Measurements from ENCODE around the gene ZNF827.

ZNF827 gene

GRCh38 chr4:145773581-145774234 is 164.9 kb downstream of the ZNF827 start:
- CTCF ChIA-PET: no interaction called here
- TF ChIP-seq CTBP1 (IDR thresholded peaks at IDR 0.05; ENCODE audit: borderline replicate concordance) (no peak), BHLHE40 (IDR thresholded peaks at IDR 0.05; ENCODE audit: borderline replicate concordance) (no peak), FOXK2 (IDR thresholded peaks at IDR 0.05) (no peak)
- DNase-seq (ENCODE audit: extremely low spot score): no peak
- POLR2A ChIA-PET: no interaction called here

GRCh38 chr4:145772347-145772746 is 166.3 kb downstream of the ZNF827 start:
- POLR2A ChIA-PET: no interaction called here
- CTCF ChIA-PET: interaction anchor here (0.8 kb wide), 1 partner anchor 155 kb away, joined by 5 read pairs; no protein-coding TSS in a partner anchor
- TF ChIP-seq TARDBP (IDR thresholded peaks at IDR 0.05) (no peak), SP1 (IDR thresholded peaks at IDR 0.05) (no peak), FOXM1 (IDR thresholded peaks at IDR 0.05; ENCODE audit: borderline replicate concordance) (no peak), ELF4 (IDR thresholded peaks at IDR 0.05) (no peak), L3MBTL2 (conservative IDR thresholded peaks at IDR 0.05) (no peak), NFRKB (IDR thresholded peaks at IDR 0.05) (no peak), ZNF384 (IDR thresholded peaks at IDR 0.05) (no peak), SUZ12 (IDR thresholded peaks at IDR 0.05) (no peak), HDGF (IDR thresholded peaks at IDR 0.05; ENCODE audit: borderline replicate concordance) (no peak), ARNT (IDR thresholded peaks at IDR 0.05) (no peak), FOXK2 (IDR thresholded peaks at IDR 0.05) (no peak), CTBP1 (IDR thresholded peaks at IDR 0.05; ENCODE audit: borderline replicate concordance) (no peak), PKNOX1 (IDR thresholded peaks at IDR 0.05) (no peak), FOXA1 (IDR thresholded peaks at IDR 0.05) (no peak)
- no peak for DNase-seq (ENCODE audit: extremely low spot score)

GRCh38 chr4:145770124-145770523 is 168.5 kb downstream of the ZNF827 start:
- ChIA-PET CTCF (interaction anchor here (0.5 kb wide), 1 partner anchor 138 kb away, joined by 3 read pairs; no protein-coding TSS in a partner anchor), POLR2A (no interaction called here)
- TF ChIP-seq HDGF (IDR thresholded peaks at IDR 0.05; ENCODE audit: borderline replicate concordance) (no peak), FOXA1 (IDR thresholded peaks at IDR 0.05) (no peak), FOXK2 (IDR thresholded peaks at IDR 0.05) (no peak), SP1 (IDR thresholded peaks at IDR 0.05) (no peak), ARNT (IDR thresholded peaks at IDR 0.05) (no peak), ZNF384 (IDR thresholded peaks at IDR 0.05) (no peak), BHLHE40 (IDR thresholded peaks at IDR 0.05; ENCODE audit: borderline replicate concordance) (no peak), LEF1 (IDR thresholded peaks at IDR 0.05; ENCODE audit: borderline replicate concordance) (no peak), CTBP1 (IDR thresholded peaks at IDR 0.05; ENCODE audit: borderline replicate concordance) (no peak), ELF4 (IDR thresholded peaks at IDR 0.05) (no peak), TARDBP (IDR thresholded peaks at IDR 0.05) (no peak), PKNOX1 (IDR thresholded peaks at IDR 0.05) (no peak), FOXM1 (IDR thresholded peaks at IDR 0.05; ENCODE audit: borderline replicate concordance) (no peak), SUZ12 (IDR thresholded peaks at IDR 0.05) (no peak), NFRKB (IDR thresholded peaks at IDR 0.05) (no peak), L3MBTL2 (conservative IDR thresholded peaks at IDR 0.05) (no peak)
- DNase-seq (ENCODE audit: extremely low spot score): no peak

- CTCF ChIA-PET: interaction anchor here (0.5 kb wide), 1 partner anchor 137 kb away, joined by 3 read pairs; no protein-coding TSS in a partner anchor
- DNase-seq (ENCODE audit: extremely low spot score): no peak
- TF ChIP-seq SP1 (IDR thresholded peaks at IDR 0.05) (no peak), ELF4 (IDR thresholded peaks at IDR 0.05) (no peak), LEF1 (IDR thresholded peaks at IDR 0.05; ENCODE audit: borderline replicate concordance) (no peak), CTBP1 (IDR thresholded peaks at IDR 0.05; ENCODE audit: borderline replicate concordance) (no peak), PKNOX1 (IDR thresholded peaks at IDR 0.05) (no peak), L3MBTL2 (conservative IDR thresholded peaks at IDR 0.05) (no peak), ZNF384 (IDR thresholded peaks at IDR 0.05) (no peak), HDGF (IDR thresholded peaks at IDR 0.05; ENCODE audit: borderline replicate concordance) (no peak), SUZ12 (IDR thresholded peaks at IDR 0.05) (no peak), FOXK2 (IDR thresholded peaks at IDR 0.05) (no peak), FOXA1 (IDR thresholded peaks at IDR 0.05) (no peak)
- POLR2A ChIA-PET: no interaction called here
These were observed 169.1 kb downstream of the ZNF827 start for GRCh38 chr4:145769450-145770037.

- ChIA-PET CTCF (no interaction called here), POLR2A (no interaction called here)
- DNase-seq (ENCODE audit: extremely low spot score): no peak
- TF ChIP-seq CTBP1 (IDR thresholded peaks at IDR 0.05; ENCODE audit: borderline replicate concordance) (no peak), LEF1 (IDR thresholded peaks at IDR 0.05; ENCODE audit: borderline replicate concordance) (no peak), FOXM1 (IDR thresholded peaks at IDR 0.05; ENCODE audit: borderline replicate concordance) (no peak), NFRKB (IDR thresholded peaks at IDR 0.05) (no peak), SP1 (IDR thresholded peaks at IDR 0.05) (no peak), SUZ12 (IDR thresholded peaks at IDR 0.05) (no peak), BHLHE40 (IDR thresholded peaks at IDR 0.05; ENCODE audit: borderline replicate concordance) (no peak), FOXA1 (IDR thresholded peaks at IDR 0.05) (no peak), L3MBTL2 (conservative IDR thresholded peaks at IDR 0.05) (no peak), ZNF384 (IDR thresholded peaks at IDR 0.05) (no peak), PKNOX1 (IDR thresholded peaks at IDR 0.05) (no peak), ELF4 (IDR thresholded peaks at IDR 0.05) (no peak), TARDBP (IDR thresholded peaks at IDR 0.05) (no peak), HDGF (IDR thresholded peaks at IDR 0.05; ENCODE audit: borderline replicate concordance) (no peak)
These were observed 172.3 kb downstream of the ZNF827 start for GRCh38 chr4:145766273-145766672.

All from HEK293T (cell line).